Measurements from ENCODE around the gene SRSF6. TPM values are rescaled to one million over a fixed set of nuclear protein-coding genes. Genes with fewer than 3 reads are reported as not detected.

The SRSF6 gene
- total RNA-seq, 1 donor from 2014 or later, result 284 TPM

- TF ChIP-seq CTCF (conservative IDR thresholded peaks at IDR 0.05), result no peak
- Mint-ChIP-seq H3K9me3 (no peaks in the 10 kb centered on the region), H3K4me1 (peaks cover 5% of the 10 kb centered on the region), H3K27ac (ENCODE audit: unreplicated experiment) (no peak overlapping the region), H3K27me3 (ENCODE audit: low read depth) (peaks cover 66% of the 10 kb centered on the region), H3K36me3 (ENCODE audit: low read depth) (no peaks in the 10 kb centered on the region), H3K4me3 (peak overlapping the region; percentile 18)
- no peak for DNase-seq (ENCODE audit: low read depth, low spot score)
These were observed 48.5 kb downstream of the SRSF6 start for GRCh38 chr20:43506238-43506637.

- peak within 1 kb of the TSS; percentile 84 for H3K4me3 Mint-ChIP-seq
- H3K27ac Mint-ChIP-seq (ENCODE audit: unreplicated experiment), result no peak within 1 kb of the TSS
- H3K9me3 Mint-ChIP-seq, result no peaks in the 10 kb centered on the region
- H3K36me3 Mint-ChIP-seq (ENCODE audit: low read depth), result no peaks in the 10 kb centered on the region
- TF ChIP-seq CTCF (conservative IDR thresholded peaks at IDR 0.05), result peak; percentile 28
- H3K27me3 Mint-ChIP-seq (ENCODE audit: low read depth), result peaks cover 60% of the 10 kb centered on the region
- H3K4me1 Mint-ChIP-seq, result peaks cover 5% of the 10 kb centered on the region
- DNase-seq (ENCODE audit: low read depth, low spot score), result peak; percentile 40
These were observed 49.7 kb downstream of the SRSF6 start, which contains the start of gene L3MBTL1 for GRCh38 chr20:43507150-43508080. Gene L3MBTL1, plus strand, starts transcription at chr20:43507697. Its CDS starts 5,807 bp downstream, at chr20:43513504.

- DNase-seq (ENCODE audit: low read depth, low spot score), result no peak
- H3K27ac Mint-ChIP-seq (ENCODE audit: unreplicated experiment), result no peak overlapping the region
- no peaks in the 10 kb centered on the region for H3K9me3 Mint-ChIP-seq
- H3K27me3 Mint-ChIP-seq (ENCODE audit: low read depth), result peaks cover 53% of the 10 kb centered on the region
- H3K36me3 Mint-ChIP-seq (ENCODE audit: low read depth), result no peaks in the 10 kb centered on the region
- peak overlapping the region; percentile 84 for H3K4me3 Mint-ChIP-seq
- peaks cover 5% of the 10 kb centered on the region for H3K4me1 Mint-ChIP-seq
- no peak for TF ChIP-seq CTCF (conservative IDR thresholded peaks at IDR 0.05)
These were observed 50.4 kb downstream of the SRSF6 start for GRCh38 chr20:43508106-43508505.

- Mint-ChIP-seq H3K27me3 (ENCODE audit: low read depth) (peaks cover 48% of the 10 kb centered on the region), H3K9me3 (no peaks in the 10 kb centered on the region), H3K4me1 (peaks cover 5% of the 10 kb centered on the region), H3K4me3 (peak overlapping the region; percentile 84), H3K27ac (ENCODE audit: unreplicated experiment) (no peak overlapping the region), H3K36me3 (ENCODE audit: low read depth) (no peaks in the 10 kb centered on the region)
- TF ChIP-seq CTCF (conservative IDR thresholded peaks at IDR 0.05), result peak; percentile 39
- peak; percentile 9 for DNase-seq (ENCODE audit: low read depth, low spot score)
These were observed 50.9 kb downstream of the SRSF6 start for GRCh38 chr20:43508604-43509040.

GRCh38 chr20:43511879-43512278, 54.2 kb downstream of the SRSF6 start:
- TF ChIP-seq CTCF (conservative IDR thresholded peaks at IDR 0.05), result no peak
- Mint-ChIP-seq H3K4me3 (peak overlapping the region; percentile 67), H3K27ac (ENCODE audit: unreplicated experiment) (no peak overlapping the region), H3K4me1 (peaks cover 21% of the 10 kb centered on the region), H3K27me3 (ENCODE audit: low read depth) (peaks cover 23% of the 10 kb centered on the region), H3K36me3 (ENCODE audit: low read depth) (no peaks in the 10 kb centered on the region), H3K9me3 (no peaks in the 10 kb centered on the region)
- DNase-seq (ENCODE audit: low read depth, low spot score), result no peak
